SK-N-SH (cell line): ENCODE results near the gene ZCCHC2. TPM values are rescaled to one million over a fixed set of nuclear protein-coding genes. Genes with fewer than 3 reads are reported as not detected.

Experiments used
- CTCF ChIA-PET: fragments of 300-600, 350-600 bp; formaldehyde crosslinking; extraction: SDS; loops from one replicate; lab custom pipeline; 2021; lab: Yijun Ruan, JAX
- POLR2A ChIA-PET: fragments of 350-600 bp; sonication (Branson Sonifier 250); formaldehyde crosslinking; extraction: SDS; loops from one replicate; lab custom pipeline; 2020; ENCODE audit warnings: antibody characterized with exemption, inconsistent platforms; lab: Yijun Ruan, JAX
- DNase-seq: peaks from one replicate; pipeline ENCODE4 v3.0.0; 2012
- H2AFZ ChIP-seq: fragments of 200-600 bp; sonication (generic); 2 replicates; pipeline ENCODE4 v1.8.1; 2016; ENCODE audit warnings: antibody characterized with exemption, mild to moderate bottlenecking, low read depth
- H3F3A ChIP-seq: fragments of 200-600 bp; sonication (generic); replicated peaks from 2 replicates; pipeline ENCODE3; 2016; ENCODE audit warnings: antibody characterized with exemption, mild to moderate bottlenecking; ENCODE audit not compliant: insufficient read depth
- H3K27ac ChIP-seq, 2 experiments: fragments of 200-500 bp in 1 of 2; fragments of 200-600 bp in 1 of 2; sonication (Bioruptor generic) in 1 of 2; sonication (generic), shearing (Covaris generic) in 1 of 2; 2 replicates each; pipeline versions ENCODE4 v1.5.1 to v1.6.1; 2014 to 2016; ENCODE audit warnings: low read depth in 2 of 2, inconsistent platforms in 1 of 2, low read length in 1 of 2, mild to moderate bottlenecking in 1 of 2, mixed read lengths in 1 of 2
- H3K27me3 ChIP-seq: fragments of 200-600 bp; sonication (generic), shearing (Covaris generic); 2 replicates; pipeline ENCODE4 v1.6.1; 2016; ENCODE audit warnings: mixed run types; ENCODE audit not compliant: insufficient read depth
- H3K36me3 ChIP-seq, 2 experiments: fragments of 200-500 bp in 1 of 2; fragments of 200-600 bp in 1 of 2; sonication (Bioruptor generic) in 1 of 2; sonication (generic) in 1 of 2; replicated peaks in 1 of 2; 2 replicates each; pipeline versions ENCODE3 to v1.5.1; 2014 to 2016; ENCODE audit warnings: low read length in 1 of 2, mild to moderate bottlenecking in 1 of 2; ENCODE audit not compliant: insufficient read depth in 2 of 2, control insufficient read depth in 1 of 2
- H3K4me1 ChIP-seq, 2 experiments: fragments of 200-500 bp in 1 of 2; fragments of 200-600 bp in 1 of 2; sonication (Bioruptor generic) in 1 of 2; sonication (generic), shearing (Covaris generic) in 1 of 2; 2 replicates each; pipeline versions ENCODE4 v1.5.1 to v1.6.1; 2014 to 2016; ENCODE audit warnings: low read depth in 1 of 2, low read length in 1 of 2, mixed run types in 1 of 2; ENCODE audit not compliant: insufficient read depth in 2 of 2, control insufficient read depth in 1 of 2
- H3K4me2 ChIP-seq: fragments of 200-600 bp; sonication (generic), shearing (Covaris generic); 2 replicates; pipeline ENCODE4 v1.6.1; 2017; ENCODE audit warnings: mixed run types
- H3K4me3 ChIP-seq, 2 experiments: fragments of 200-500 bp in 1 of 2; fragments of 200-600 bp in 1 of 2; sonication (Bioruptor generic) in 1 of 2; sonication (generic), shearing (Covaris generic) in 1 of 2; 2 replicates each; pipeline versions ENCODE4 v1.5.1 to v1.8.1; 2014 to 2016; ENCODE audit warnings: low read depth in 2 of 2, inconsistent platforms in 1 of 2, low read length in 1 of 2, mild to moderate bottlenecking in 1 of 2, mixed read lengths in 1 of 2, moderate library complexity in 1 of 2
- H3K79me2 ChIP-seq: fragments of 200-600 bp; sonication (generic); 2 replicates; pipeline ENCODE4 v1.8.1; 2017; ENCODE audit warnings: mild to moderate bottlenecking; ENCODE audit not compliant: insufficient read depth
- H3K9ac ChIP-seq: fragments of 200-600 bp; sonication (generic); 2 replicates; pipeline ENCODE4 v1.6.1; 2017; ENCODE audit warnings: mixed run types
- H3K9me2 ChIP-seq: fragments of 200-600 bp; sonication (generic); 2 replicates; pipeline ENCODE4 v1.6.1; 2017; ENCODE audit warnings: mixed run types
- H3K9me3 ChIP-seq: fragments of 200-600 bp; sonication (generic); 2 replicates; pipeline ENCODE4 v1.6.1; 2017; ENCODE audit warnings: mixed run types, mild to moderate bottlenecking, moderate library complexity
- H4K20me1 ChIP-seq: fragments of 200-600 bp; sonication (generic); 2 replicates; pipeline ENCODE4 v1.6.1; 2017; ENCODE audit warnings: mild to moderate bottlenecking, mixed run types; ENCODE audit not compliant: insufficient read depth
- CHD2 ChIP-seq: fragments of 150-350 bp; IDR thresholded peaks from 2 replicates; pipeline ENCODE4 v1.6.1; 2018; ENCODE audit warnings: low read length; ENCODE audit not compliant: partially characterized antibody
- ELF1 ChIP-seq: IDR thresholded peaks from 2 replicates; pipeline ENCODE4 v1.4.0; 2012
- EZH2phosphoT487 ChIP-seq: fragments of 200-600 bp; sonication (generic); IDR thresholded peaks from 2 replicates; pipeline ENCODE4 v1.6.1; 2017; ENCODE audit warnings: low read depth, mixed run types, mild to moderate bottlenecking, antibody characterized with exemption, moderate library complexity, borderline replicate concordance
- FOSL2 ChIP-seq: IDR thresholded peaks from 2 replicates; pipeline ENCODE4 v1.4.0; 2012; ENCODE audit warnings: low read depth, mild to moderate bottlenecking, moderate library complexity, borderline replicate concordance
- FOXJ3 ChIP-seq: sonication (generic); formaldehyde crosslinking; IDR thresholded peaks from 2 replicates; pipeline ENCODE4 v1.5.1; 2020; ENCODE audit warnings: mild to moderate bottlenecking, missing genetic modification reagents
- GABPA ChIP-seq: IDR thresholded peaks from 2 replicates; pipeline ENCODE4 v1.4.0; 2012; ENCODE audit warnings: low read depth, mild to moderate bottlenecking
- GATA2 ChIP-seq: sonication (generic); formaldehyde crosslinking; IDR thresholded peaks from 2 replicates; pipeline ENCODE4 v1.5.0; 2020; ENCODE audit warnings: mild to moderate bottlenecking, missing genetic modification reagents
- JUND ChIP-seq: IDR thresholded peaks from 2 replicates; pipeline ENCODE4 v1.4.0; 2012
- MEF2A ChIP-seq: IDR thresholded peaks from 2 replicates; pipeline ENCODE4 v1.4.0; 2012; ENCODE audit warnings: low read depth, borderline replicate concordance
- NFIC ChIP-seq: IDR thresholded peaks from 2 replicates; pipeline ENCODE4 v1.4.0; 2012; ENCODE audit warnings: borderline replicate concordance
- NRF1 ChIP-seq: IDR thresholded peaks from 2 replicates; pipeline ENCODE4 v1.6.1; 2012; ENCODE audit warnings: low read depth, mild to moderate bottlenecking, low read length
- POLR2AphosphoS5 ChIP-seq: IDR thresholded peaks from 2 replicates; pipeline ENCODE4 v1.6.1; 2012; ENCODE audit warnings: low read depth, low read length
- RAD21 ChIP-seq: IDR thresholded peaks from 2 replicates; pipeline ENCODE4 v1.6.1; 2012; ENCODE audit warnings: mild to moderate bottlenecking, low read length
- RCOR1 ChIP-seq: fragments of 150-350 bp; IDR thresholded peaks from 2 replicates; pipeline ENCODE4 v1.6.1; 2017; ENCODE audit warnings: antibody characterized with exemption, low read length
- RXRA ChIP-seq: IDR thresholded peaks from 2 replicates; pipeline ENCODE4 v1.4.0; 2012; ENCODE audit warnings: low read depth, mild to moderate bottlenecking, borderline replicate concordance
- SMC3 ChIP-seq: IDR thresholded peaks from 2 replicates; pipeline ENCODE4 v1.6.1; 2012; ENCODE audit warnings: low read depth, low read length, improper control_type of control experiment
- TAF1 ChIP-seq: IDR thresholded peaks from 2 replicates; pipeline ENCODE4 v1.6.1; 2012; ENCODE audit warnings: low read depth, mild to moderate bottlenecking, low read length, moderate library complexity, borderline replicate concordance
- TEAD4 ChIP-seq: IDR thresholded peaks from 2 replicates; pipeline ENCODE4 v1.4.0; 2012; ENCODE audit warnings: mild to moderate bottlenecking, borderline replicate concordance; ENCODE audit not compliant: insufficient read depth
- WGBS: methylation state at CpG from one replicate; pipeline ENCODE4 v1.1.6; 2017; ENCODE audit warnings: low lambda C conversion rate; 5-methylcytosine and 5-hydroxymethylcytosine counted together
- polyA plus RNA-seq, 3 experiments: library from polyadenylated mRNA; depleted of rRNA; stranded (reverse); fragments of >200 nt; gene quantifications; 2 replicates each; pipeline ENCODE4 v1.2.3, GENCODE V29; 2012
- TF ChIP-seq, protein P1 (sequence below): fragments of 200-600 bp; sonication (generic); IDR thresholded peaks from 2 replicates; pipeline ENCODE4 v1.6.1; 2017; ENCODE audit warnings: antibody characterized with exemption, mild to moderate bottlenecking, moderate library complexity
- TF ChIP-seq, protein P2 (sequence below): IDR thresholded peaks from 2 replicates; pipeline ENCODE4 v1.4.0; 2012; ENCODE audit warnings: low read depth, borderline replicate concordance

Gene ZCCHC2
- polyA plus RNA-seq, 1 of the 3 experiments (the other 2 are of a cell fraction) = 7.3 TPM

DNA sequence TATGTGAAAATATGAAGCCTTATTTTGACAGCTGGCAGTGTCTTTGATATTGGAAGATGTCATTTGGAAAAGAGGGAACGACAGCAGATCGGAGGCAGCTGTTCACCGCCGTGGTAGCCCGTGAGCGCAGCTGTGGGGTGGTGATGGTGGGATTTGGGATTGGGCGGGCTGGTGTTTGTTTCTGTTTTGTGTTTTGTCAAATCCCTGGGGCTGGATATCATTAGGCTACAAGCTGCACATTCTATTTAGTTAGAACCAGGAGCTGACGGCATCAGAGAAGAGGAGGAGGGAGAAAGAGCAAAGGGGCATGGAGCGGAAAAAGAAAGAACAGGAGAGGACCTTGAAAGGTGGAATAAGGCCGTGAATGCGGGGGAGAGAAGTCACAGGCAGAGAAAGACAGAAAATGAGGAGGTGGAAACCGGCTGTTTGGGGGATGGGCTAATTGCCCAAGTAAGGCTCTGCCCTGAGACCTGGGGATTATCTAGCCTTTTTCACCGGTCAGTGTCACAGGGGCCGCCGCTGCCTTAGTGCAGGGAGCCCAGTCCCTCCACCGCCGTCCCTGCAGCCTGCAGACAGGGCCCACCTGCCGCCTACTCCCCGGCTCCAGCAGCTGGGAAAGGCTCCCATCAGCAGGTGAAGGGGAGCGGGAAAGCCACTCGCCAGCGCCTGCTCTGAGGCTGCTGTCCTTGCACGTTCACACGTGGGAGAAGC, 88.0 kb downstream of the ZCCHC2 start:
- 76% methylated on average over 17 of the region's 24 CpGs for WGBS
- Histone ChIP-seq H3K27ac (no peak overlapping the region), H3K4me2 (no peak overlapping the region), H3K9me3 (no peaks in the 10 kb centered on the region), H3K4me3 (no peak overlapping the region), H3K27me3 (no peaks in the 10 kb centered on the region; the same call in 1 of the 2 replicates), H3K9ac (no peak overlapping the region), H3F3A (no peaks in the 10 kb centered on the region), H3K36me3 (no peaks in the 10 kb centered on the region), H3K79me2 (no peaks in the 10 kb centered on the region), H3K9me2 (no peaks in the 10 kb centered on the region), H3K4me1 (no peaks in the 10 kb centered on the region; a peak in 1 of 4 replicates), H2AFZ (no peak overlapping the region), H4K20me1 (no peaks in the 10 kb centered on the region)
- DNase-seq = peak; percentile 49
- TF ChIP-seq NRF1 = no peak
- TF ChIP-seq RXRA = no peak
- TF ChIP-seq JUND = no peak
- no peak for TF ChIP-seq MEF2A
- ChIA-PET POLR2A (no interaction called here), CTCF (interaction anchor here (0.6 to 1.5 kb wide), 4 partner anchors 24 to 1268 kb away, joined by 3 to 4 read pairs (median 3); no protein-coding TSS in a partner anchor)

DNA sequence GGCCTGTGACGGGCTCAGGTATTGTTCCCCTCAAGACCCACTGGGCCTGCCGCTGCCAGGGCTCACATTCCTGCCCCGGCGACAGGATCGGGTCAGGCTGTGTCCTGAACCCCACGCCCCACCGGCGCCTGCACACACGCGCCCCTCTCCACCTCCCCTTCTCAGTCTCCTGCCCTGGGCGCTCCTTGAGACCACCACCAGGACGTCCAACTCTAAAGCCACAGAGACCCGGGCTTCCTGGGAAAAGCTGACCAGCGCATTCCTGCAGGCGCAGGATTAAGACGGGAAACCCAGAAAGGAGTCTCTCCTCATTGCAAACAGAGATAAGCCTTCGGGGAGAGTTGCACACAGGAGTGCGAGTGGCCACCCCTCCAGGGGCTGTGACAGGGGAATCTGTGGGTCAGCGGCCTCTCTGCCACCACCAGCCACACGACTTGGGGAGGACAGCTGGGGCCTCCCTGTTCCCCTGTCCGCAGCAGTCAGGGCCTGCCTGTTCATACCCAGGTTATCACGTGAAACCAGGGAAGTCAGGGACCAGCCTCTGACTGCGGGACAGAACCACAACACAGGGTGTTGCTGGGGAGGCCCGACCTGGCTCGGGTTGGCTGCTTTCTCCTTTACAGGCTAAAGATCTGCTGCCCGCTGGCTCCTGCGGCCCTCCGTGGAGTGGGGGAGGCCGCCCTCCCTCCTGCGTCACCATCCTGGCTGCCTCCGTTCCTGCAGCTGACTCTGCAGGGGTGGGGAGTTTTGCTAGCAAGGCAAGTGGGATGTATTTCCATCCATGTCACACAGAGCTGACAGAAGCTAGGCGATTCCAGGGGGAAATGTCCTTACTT, 88.8 kb downstream of the ZCCHC2 start:
- no peaks in the 10 kb centered on the region for H3K79me2 ChIP-seq
- TF ChIP-seq POLR2AphosphoS5 (no peak), GABPA (no peak), FOSL2 (no peak), RCOR1 (no peak), EZH2phosphoT487 (no peak), GATA2 (no peak), RAD21 (no peak), FOXJ3 (CRISPR knock-in tag) (no peak), CHD2 (no peak), TAF1 (no peak), JUND (no peak), TEAD4 (no peak), ELF1 (no peak), MEF2A (no peak), NFIC (no peak), SMC3 (no peak)
- TF ChIP-seq, protein P1, sequence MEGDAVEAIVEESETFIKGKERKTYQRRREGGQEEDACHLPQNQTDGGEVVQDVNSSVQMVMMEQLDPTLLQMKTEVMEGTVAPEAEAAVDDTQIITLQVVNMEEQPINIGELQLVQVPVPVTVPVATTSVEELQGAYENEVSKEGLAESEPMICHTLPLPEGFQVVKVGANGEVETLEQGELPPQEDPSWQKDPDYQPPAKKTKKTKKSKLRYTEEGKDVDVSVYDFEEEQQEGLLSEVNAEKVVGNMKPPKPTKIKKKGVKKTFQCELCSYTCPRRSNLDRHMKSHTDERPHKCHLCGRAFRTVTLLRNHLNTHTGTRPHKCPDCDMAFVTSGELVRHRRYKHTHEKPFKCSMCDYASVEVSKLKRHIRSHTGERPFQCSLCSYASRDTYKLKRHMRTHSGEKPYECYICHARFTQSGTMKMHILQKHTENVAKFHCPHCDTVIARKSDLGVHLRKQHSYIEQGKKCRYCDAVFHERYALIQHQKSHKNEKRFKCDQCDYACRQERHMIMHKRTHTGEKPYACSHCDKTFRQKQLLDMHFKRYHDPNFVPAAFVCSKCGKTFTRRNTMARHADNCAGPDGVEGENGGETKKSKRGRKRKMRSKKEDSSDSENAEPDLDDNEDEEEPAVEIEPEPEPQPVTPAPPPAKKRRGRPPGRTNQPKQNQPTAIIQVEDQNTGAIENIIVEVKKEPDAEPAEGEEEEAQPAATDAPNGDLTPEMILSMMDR = no peak
- TF ChIP-seq, protein P2, sequence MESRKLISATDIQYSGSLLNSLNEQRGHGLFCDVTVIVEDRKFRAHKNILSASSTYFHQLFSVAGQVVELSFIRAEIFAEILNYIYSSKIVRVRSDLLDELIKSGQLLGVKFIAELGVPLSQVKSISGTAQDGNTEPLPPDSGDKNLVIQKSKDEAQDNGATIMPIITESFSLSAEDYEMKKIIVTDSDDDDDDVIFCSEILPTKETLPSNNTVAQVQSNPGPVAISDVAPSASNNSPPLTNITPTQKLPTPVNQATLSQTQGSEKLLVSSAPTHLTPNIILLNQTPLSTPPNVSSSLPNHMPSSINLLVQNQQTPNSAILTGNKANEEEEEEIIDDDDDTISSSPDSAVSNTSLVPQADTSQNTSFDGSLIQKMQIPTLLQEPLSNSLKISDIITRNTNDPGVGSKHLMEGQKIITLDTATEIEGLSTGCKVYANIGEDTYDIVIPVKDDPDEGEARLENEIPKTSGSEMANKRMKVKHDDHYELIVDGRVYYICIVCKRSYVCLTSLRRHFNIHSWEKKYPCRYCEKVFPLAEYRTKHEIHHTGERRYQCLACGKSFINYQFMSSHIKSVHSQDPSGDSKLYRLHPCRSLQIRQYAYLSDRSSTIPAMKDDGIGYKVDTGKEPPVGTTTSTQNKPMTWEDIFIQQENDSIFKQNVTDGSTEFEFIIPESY = no peak

More for the DNA sequence above, 88.8 kb downstream of the ZCCHC2 start:
- no peaks in the 10 kb centered on the region; the same call in 1 of the 2 replicates for H3K27me3 ChIP-seq
- ChIA-PET CTCF (interaction anchor here (0.6 kb wide), 2 partner anchors 56 to 346 kb away, joined by 3 to 4 read pairs; no protein-coding TSS in a partner anchor), POLR2A (interaction anchor here (0.6 kb wide), 1 partner anchor 1373 kb away, joined by 3 read pairs; no protein-coding TSS in a partner anchor)
- no peak overlapping the region for H3K4me3 ChIP-seq
- no peak overlapping the region for H3K27ac ChIP-seq
- no peaks in the 10 kb centered on the region; a peak in 1 of 4 replicates for H3K4me1 ChIP-seq
- no peaks in the 10 kb centered on the region for H4K20me1 ChIP-seq
- H3K9me2 ChIP-seq = no peaks in the 10 kb centered on the region
- no peak overlapping the region for H3K4me2 ChIP-seq
- no peak overlapping the region for H3K9ac ChIP-seq
- no peaks in the 10 kb centered on the region for H3K9me3 ChIP-seq
- H2AFZ ChIP-seq = no peak overlapping the region
- 86% methylated on average over 21 of the region's 32 CpGs for WGBS
- H3F3A ChIP-seq = no peaks in the 10 kb centered on the region
- no peak for DNase-seq
- no peaks in the 10 kb centered on the region for H3K36me3 ChIP-seq
